GM18909 (cell line): ENCODE results near the gene FRMD8.
"Not testable (repeated sequence)": the region's sequence is repeated elsewhere in the genome, so short reads cannot be mapped to it uniquely, and the experiment has no call there.

Experiments used
- ATAC-seq: cut with Tn5 transposase; IDR thresholded peaks from one replicate; pipeline ENCODE4 v1.9.1; 2021; ENCODE audit warnings: mild to moderate bottlenecking; ENCODE audit not compliant: unreplicated experiment, poor library complexity

The FRMD8 gene

DNA sequence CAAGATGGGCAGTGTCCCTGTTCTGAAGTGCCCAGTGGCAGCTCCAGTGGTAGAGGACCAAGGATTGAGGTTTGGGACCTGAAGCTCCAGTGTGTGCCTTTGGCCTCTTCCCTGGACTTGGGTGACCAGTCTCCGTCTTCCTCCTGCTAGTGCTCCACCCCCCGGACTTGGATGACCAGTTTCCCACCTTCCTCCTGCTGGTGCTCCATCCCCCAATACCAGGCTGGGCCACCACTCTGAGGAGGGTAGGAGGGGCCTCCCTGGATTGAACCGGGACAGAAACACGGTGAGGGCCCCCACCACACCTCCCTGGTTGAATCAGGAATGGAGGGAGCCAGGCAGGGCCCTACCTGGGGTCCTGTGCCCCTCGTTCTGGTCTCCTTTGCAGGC, 25.2 kb downstream of the FRMD8 start:
- no peak for ATAC-seq

DNA sequence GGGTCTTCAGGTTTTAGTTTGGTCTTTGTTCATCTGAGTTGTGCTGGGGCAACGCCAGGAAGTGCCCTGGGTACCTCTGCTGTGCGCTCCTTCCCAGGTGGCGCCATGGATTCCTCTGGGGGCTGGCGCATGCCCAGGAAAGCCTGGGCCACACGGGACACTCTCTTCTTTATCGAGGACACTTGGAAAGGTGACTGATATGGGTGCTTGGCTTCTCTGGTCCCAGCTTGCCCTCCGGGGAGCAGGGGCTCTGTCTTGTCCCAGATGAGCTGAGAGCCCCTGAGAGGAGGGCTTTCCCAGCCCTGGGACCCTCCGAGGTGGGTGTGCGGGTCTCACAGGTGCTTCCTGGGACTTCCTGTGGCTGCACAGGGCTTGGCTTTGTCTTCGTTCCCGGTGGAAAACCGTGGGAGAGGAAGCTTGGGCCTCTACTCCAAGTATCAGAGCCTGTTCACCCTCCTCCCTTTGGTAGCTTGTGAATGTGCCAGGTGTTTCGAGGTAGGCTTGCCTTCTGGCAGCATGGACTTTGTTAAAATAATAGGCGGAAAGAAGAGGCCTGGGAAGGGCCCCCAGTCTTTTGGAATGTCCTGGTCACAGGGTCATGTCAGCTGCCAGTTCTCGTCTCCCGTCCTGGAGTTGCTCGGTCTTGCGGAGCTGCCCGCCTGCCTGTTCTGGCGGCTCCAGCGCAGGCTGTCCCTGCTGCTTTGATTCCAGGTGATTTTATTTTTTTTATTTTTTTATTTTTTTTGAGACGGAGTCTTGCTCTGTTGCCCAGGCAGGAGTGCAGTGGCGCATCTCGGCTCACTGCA, 26.0 kb downstream of the FRMD8 start:
- no peak for ATAC-seq

DNA sequence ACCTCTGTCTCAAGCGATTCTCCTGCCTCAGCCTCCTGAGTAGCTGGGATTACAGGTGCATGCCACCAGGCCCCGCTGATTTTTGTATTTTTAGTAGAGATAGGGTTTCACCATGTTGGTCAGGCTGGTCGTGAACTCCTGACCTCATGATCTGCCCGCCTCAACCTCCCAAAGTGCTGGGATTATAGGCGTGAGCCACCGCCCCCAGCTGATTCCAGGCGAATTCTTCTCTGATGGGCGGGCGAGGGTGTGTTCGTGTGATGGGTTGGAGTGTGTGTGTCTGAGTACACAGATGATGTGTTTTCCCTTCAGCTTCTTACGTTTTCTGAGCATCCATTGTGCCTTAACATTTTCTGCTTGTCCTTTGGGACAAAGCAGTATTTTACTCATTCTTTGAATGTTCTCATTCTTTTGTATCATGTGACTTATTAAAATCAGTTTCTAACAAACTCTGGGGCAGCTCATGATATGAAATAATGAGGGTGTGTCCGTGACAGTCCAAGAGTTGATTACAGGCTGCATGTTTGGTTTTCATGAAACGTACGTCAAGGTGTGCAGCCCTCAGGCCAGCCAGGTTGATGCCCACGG, 26.7 kb downstream of the FRMD8 start:
- not testable (repeated sequence) for ATAC-seq

DNA sequence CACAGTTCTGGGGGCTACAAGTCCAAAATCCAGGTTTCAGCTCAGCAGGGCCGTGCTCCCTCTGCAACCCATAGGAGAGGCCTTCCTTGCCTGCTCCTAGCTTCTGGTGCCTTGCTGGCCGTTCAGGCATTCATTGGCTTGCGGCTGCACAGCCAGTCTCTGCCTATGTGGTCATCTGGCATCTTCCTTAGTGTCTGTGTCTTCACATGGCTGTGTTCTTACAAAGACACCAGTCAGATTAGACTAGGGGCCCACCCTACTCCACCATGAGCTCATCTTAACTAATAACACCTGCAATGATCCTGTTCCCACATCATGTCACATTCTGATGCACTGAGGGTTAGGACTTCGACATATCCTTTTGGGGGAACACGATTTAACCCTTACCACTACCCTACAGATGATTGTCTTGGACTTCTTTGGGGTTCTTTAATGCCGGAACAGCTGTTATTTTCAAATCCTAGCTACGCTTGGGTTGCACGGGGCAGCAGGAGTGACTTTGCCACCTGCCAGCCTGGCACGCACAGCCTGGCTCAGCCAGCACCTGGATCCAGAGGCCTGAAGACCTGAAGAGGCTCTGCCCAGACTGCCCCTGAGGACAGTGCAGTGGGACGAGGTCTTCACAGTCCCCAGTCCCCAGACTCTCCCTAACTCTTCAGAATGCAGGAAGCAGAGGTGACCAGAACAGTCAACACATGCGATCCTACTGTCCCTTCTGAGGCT, 28.5 kb downstream of the FRMD8 start:
- no peak for ATAC-seq

DNA sequence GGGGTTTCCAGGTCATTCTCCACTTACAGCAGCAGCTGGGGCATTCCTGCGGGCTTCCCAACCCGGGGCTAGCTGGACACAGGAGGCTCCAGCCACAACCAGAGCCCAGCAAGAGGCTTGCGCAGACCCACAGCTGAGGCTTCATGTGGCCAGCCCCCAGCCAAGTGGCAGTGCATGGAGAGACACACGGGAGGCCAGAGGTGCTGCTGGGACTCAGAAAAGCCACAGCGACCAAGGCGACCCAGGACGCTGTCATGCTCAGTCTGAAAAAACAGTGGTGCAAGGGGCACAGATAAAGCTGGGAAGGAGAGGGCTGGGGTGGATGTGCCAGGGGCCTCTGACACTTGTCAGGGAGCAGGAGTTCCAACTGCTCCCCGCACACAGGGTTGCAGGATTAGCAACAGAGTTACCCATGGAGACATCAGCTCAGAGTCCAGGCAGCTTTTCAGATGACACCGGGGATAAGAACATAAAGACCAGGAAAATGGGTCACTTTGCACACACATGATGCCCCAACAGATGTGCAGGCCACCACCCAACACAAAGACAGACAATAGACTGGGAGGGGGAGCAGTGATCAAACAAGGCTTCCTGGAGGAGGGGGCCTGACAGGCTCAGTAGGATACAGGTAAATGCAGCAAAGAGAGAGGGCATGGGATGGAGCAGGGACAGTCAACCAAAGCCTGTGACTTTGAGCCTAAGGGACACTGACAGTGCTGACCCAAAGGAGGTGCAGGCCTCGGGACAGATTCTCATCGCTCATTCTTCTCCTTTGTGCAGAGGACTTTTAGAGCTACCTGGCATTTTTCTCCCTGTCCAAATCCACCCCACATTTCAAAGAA, 29.3 kb downstream of the FRMD8 start:
- ATAC-seq, result no peak

DNA sequence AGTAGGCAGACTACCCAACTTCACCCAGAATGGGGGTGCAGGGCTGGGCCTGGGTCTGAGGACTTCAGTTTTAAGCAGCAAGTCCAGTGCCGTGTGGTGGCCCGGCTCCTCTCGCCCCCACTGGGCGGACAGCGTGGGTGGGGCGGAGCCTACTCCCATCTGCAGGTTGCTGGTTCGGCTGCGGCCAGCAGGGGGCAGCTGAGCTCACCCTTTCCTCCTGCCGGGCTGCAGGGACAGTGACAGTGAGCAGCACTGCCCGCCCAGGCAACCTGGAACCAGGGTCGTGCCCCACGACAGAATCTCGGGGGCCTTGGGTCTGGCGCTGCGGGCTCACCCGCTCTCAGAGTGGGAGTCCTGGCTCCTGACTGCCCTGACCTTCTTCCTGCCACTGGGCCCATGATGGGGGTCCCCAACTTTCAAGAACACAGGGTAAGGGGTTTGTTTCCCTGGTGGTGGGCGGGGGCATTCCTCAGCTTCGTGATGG, 29.9 kb downstream of the FRMD8 start:
- ATAC-seq, result peak; percentile 32

DNA sequence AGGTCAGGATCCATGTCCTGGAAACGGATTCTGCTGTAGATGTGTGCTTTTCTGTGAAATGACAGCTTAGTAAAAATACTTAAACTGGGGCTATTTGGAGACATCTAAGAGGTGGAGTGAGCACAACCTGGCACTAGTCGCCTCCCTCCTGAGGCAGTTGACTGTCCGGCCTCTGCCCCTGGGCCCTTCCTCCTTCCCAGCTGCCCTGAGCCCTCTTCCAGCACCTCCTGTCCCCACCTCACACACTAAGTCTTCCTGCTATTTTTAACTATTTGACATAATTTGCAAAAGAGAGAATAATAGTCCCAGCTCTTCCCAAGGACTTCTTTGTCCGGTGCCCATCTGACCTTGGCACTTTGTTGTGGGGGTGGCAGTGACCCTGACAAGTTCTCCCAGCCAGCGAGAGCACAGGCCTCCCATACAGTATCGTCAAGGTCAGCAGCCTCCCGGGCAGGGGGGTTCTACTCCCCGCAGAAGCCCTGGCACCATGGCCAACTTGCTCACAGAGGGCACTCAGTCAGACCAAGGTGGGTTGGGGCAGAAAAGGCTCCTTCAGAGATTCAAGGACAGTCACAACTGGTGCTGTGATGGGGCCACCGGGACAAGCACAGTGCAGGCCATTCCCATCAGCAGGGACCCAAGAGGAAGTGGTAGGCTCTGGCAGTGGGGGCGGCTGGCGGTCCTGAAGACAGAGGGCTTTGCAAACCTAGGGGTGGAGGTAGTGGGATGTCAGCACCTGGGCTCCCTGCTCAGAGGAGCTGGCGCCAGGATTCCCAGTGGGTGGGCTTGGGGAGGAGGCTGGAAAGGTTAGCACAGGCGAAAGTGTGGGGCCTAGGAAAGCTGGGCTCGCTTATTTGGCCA, 30.6 kb downstream of the FRMD8 start:
- ATAC-seq, result no peak

DNA sequence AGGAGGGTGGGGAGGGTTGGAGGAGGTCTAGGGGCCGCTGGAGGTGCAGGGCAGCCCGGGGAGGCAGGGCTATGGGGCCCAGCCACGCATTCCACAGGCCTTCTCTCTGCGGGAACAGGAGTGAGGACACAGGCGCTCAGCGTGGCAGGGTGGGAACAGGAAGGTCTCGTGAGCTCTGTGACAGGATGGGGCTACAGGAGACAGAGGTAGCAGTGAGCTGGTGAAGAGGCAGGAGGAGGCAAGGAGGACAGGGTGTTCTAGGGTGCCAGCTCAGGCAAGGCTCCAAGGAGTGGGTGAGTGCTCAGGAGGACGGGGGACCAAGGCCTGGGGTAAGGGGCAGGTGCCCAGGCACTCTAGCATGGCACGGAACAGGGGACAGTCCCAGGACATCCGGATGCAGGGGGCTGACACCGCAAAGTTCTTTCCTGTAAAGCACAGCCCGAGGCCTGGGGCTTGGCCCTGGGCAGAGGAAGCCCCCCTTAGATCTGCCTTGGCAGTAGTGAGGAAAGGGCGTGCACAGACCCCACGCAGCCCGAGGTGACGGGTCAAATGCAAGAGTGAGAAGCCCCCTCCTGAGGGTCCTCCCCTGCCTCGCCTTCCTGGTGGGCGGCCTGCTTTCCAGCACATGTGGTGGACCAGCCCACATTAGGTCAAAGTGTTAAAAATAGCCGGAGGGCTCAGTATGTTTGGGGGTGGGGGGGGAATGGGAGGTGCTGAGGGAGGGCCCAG, 31.4 kb downstream of the FRMD8 start:
- no peak for ATAC-seq

DNA sequence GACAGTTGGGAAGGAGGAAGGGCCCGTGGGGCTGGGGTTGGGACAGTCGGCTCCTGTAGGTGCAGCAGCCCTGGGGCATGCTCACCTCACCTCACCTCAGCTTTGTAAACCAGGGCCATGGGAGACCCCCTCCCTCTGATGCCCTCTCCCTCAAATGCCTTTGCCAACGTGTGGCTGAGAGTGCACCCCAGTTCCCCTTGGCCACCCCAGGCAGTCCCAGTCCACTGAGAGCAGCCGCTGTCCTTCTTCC, 31.9 kb downstream of the FRMD8 start:
- no peak for ATAC-seq

DNA sequence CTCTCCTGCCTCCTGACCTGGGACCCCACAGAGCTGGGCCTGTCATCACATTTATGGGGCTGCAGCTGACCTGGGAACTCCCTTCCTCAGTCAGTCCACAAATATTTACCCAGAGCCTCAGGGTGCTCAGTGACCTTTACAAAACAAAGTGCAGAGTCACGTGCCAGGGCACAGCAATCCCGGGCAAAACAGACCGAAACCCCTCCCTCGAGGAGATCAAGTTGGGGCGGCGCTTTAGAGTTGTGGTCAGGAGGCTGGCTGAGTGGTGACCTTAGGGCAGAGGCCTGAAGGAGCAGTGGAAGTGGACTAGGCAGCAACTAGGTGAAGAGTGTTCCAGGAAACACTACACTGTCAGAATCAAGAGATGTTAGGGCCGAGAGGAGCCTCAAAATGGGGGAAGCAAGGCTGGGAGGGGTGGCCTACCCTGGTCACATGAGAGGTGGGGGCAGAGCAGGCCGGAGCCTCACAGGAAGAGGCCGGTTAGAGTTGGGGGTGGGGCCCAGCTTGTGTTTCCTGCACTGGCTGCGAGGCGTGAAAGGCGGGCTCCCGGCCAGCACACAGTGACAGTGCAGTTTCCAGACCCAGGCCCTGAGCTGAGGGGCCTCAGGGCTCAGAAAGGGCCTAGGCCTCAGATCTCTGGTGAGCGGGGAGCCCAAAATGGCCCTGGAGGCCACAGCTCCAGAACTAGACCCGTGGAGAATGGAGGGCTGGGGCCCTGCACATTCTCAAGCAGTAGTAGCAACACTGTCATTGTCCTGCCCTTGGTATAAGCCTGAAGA, 32.4 kb downstream of the FRMD8 start:
- ATAC-seq, result peak; percentile 48

DNA sequence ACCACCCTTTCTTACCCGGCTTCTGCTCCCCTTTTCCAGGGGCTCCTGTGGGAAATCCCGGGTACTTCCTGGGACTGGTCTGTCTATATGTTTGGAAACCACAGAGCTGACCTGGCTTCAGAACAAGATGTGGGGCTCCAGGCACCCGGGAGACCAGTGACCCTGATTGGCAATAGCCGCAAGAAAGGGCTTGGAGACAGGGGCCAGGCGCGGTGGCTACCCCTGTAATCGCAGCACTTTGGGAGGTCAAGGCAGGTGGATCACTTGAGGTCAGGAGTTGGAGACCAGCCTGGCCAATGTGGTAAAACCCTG, 33.0 kb downstream of the FRMD8 start:
- ATAC-seq, result no peak

DNA sequence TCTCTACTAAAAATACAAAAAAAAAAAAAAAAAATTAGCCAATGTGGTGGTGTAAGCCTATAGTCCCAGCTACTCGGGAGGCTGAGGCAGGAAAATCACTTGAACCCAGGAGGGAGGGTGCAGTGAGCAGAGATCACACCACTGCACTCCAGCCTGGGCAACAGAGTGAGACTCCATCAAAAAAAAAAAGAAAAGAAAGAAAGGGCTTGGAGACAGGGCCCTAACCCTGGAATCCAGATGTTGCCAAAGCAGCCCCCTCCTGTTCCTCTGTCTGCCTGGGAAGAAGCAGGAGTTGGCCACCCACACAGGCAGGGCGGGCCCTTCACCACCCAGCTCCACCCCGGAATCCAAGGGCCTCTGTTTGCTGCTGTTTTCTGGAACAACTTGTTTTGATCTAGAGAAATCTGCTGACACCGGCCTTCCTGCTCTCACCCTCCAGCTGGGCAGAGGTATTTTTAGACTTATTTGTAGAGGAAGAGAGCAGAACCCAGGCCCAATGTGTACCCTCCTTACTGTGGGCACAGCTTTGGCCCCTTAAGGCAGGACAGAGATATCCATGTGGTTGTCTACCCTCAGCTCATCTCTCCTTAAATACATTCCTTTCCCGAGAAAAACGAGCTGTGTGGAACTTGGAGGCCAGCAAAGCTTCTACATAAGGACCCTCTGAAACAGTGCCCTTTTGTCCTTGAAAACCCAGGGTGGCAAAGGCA, 33.5 kb downstream of the FRMD8 start:
- no peak for ATAC-seq

DNA sequence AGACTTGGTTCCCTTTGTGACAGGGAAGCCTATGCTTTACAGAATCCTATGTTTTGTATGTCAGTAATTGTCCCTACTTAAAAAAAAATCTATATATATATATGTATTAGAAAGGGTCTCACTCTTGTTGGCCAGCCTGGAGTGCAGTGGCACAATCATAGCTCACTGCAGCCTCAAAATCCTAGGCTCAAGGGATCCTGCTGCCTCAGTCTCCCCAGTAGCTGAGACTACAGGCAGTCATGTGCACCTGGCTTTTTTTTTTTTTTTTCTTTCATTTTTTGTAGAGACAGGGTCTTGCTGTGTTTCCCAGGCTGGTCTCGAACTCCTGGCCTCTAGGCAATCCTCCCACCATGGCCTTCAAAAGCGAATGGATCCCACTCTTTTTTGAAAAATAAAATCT, 34.1 kb downstream of the FRMD8 start:
- ATAC-seq, result no peak

DNA sequence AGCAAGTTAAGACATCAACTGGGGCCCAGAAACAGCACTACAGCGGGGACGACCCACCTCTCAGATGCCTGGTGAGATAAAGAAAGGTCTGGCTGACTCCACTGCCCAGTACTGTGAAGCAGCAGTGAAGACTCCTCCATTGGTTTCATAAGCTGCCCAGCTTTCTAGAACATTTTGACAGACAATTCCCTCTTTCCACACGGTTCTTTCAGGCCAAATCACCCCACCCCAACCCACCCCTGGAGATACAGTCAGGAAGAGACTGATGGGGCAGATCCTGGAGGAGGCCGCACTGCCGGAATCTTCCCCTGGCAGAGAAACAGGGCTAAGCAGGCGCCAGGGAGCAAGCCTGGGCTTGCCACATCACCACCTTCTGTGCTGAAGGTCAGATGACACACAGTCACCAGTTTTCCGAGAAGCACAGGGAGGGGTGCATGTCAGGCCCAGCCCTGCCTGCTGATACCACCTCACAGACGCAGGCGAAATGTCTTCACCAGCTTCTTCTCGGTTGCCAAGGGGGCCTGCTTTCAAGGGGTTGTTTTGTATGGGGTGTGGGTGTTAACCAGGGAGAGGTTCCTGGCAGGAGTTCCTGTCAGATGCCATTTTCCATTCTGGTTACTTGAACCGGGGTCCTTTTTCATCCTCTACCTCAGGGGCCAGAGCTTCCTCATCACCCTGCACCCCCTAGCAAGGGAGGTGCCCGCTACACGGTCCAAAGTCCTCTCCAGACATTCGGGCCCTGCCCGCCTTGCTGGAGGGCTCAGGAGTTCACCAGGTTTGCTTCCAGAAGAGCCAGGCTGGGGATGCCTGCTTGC, 34.7 kb downstream of the FRMD8 start:
- no peak for ATAC-seq

DNA sequence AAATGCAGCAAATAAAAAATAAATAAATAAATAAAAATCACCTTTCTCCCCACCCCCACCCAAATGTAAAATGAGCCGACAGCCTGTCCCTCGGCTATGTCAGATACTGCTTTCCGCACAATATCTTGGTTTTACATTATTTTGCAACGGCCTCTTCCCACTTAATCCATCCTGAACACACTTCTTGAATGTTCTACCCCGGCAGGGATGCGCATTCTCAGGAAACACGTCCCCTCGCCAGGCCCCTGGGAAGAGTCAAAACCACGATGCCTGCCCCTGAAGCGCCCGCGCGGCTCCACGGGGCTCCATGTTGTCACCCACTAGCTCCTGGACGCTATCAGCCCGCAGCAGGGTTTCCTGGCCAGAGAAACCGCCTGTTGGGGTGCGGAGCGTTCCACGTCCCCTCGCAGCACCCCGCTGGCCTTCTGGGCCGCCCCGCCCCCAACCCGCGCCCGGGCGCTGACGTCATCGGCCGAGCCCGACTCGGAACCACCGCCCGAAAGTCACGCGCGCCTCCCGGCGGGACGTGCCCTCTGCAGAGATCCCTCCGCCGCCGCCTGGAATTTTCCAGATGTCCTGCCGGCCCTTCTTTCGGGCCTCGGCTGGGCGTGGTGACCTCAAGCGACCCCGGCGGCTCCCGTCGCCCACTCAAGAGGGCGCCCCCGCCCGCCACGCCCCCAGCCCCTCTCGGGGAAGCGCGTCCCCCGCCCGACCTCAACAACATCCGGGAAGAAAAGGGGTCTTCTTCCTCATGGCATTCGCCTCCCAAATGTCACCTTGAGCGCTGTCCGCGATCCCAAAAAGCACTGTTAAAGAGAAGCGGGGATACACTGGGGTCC, 35.6 kb downstream of the FRMD8 start:
- no peak for ATAC-seq
